MCF 10A (cell line): ENCODE results near the gene ARHGAP25. TPM values are rescaled to one million over a fixed set of nuclear protein-coding genes. Genes with fewer than 3 reads are reported as not detected.

Experiments
- BruUV-seq: library from RNA; stranded (reverse); fragments of 400-500 nt; replicated peaks from 2 replicates; lab custom pipeline; 2021; lab: Mats Ljungman, UMichigan
- CTCF ChIA-PET: fragments of 300-600 bp; sonication (Branson Sonifier 250); formaldehyde crosslinking; extraction: SDS; loops from one replicate; lab custom pipeline; 2021; ENCODE audit warnings: antibody characterized with exemption, inconsistent platforms; lab: Yijun Ruan, JAX
- POLR2A ChIA-PET: fragments of 300-600, 350-650 bp; sonication (Branson Sonifier 250); formaldehyde crosslinking; extraction: SDS; loops from one replicate; lab custom pipeline; 2020; ENCODE audit warnings: antibody characterized with exemption, inconsistent platforms; lab: Yijun Ruan, JAX
- DNase-seq: peaks from one replicate; pipeline ENCODE4 v3.0.0-alpha.2; 2018; ENCODE audit not compliant: unreplicated experiment
- H3K27ac Mint-ChIP-seq: one replicate; pipeline ENCODE4 v1.8.0; 2022; ENCODE audit warnings: mild to moderate bottlenecking, low read depth, mixed read lengths; ENCODE audit not compliant: unreplicated experiment
- H3K27me3 Mint-ChIP-seq: one replicate; pipeline ENCODE4 v1.8.0; 2022; ENCODE audit warnings: mixed read lengths; ENCODE audit not compliant: insufficient read depth, unreplicated experiment
- H3K36me3 Mint-ChIP-seq: one replicate; pipeline ENCODE4 v1.8.0; 2022; ENCODE audit warnings: mild to moderate bottlenecking, moderate library complexity, mixed read lengths; ENCODE audit not compliant: insufficient read depth, unreplicated experiment
- H3K4me1 Mint-ChIP-seq: one replicate; pipeline ENCODE4 v1.8.0; 2022; ENCODE audit warnings: mixed read lengths; ENCODE audit not compliant: insufficient read depth, unreplicated experiment
- H3K4me3 Mint-ChIP-seq: one replicate; pipeline ENCODE4 v1.8.0; 2022; ENCODE audit warnings: mild to moderate bottlenecking, moderate library complexity, mixed read lengths; ENCODE audit not compliant: unreplicated experiment
- H3K9me3 Mint-ChIP-seq: one replicate; pipeline ENCODE4 v1.8.0; 2022; ENCODE audit warnings: mixed read lengths; ENCODE audit not compliant: unreplicated experiment
- CTCF ChIP-seq: fragments of 200-600 bp; IDR thresholded peaks from one replicate; pipeline ENCODE4 v1.8.0; 2022; ENCODE audit warnings: antibody characterized with exemption, mild to moderate bottlenecking; ENCODE audit not compliant: unreplicated experiment
- intact Hi-C: fragments of 100-400 bp; cut with micrococcal nuclease; formaldehyde crosslinking; loops from 2 replicates; pipeline ENCODE4 v1.14.1; 2022
- total RNA-seq: library from RNA; stranded (reverse); gene quantifications from 2 replicates; pipeline ENCODE4 v1.2.3, GENCODE V29; 2022

The ARHGAP25 gene
- total RNA-seq, 1 experiment from 2014 or later = 0.93 TPM

- Mint-ChIP-seq H3K36me3 (no peaks in the 10 kb centered on the region), H3K4me3 (no peak overlapping the region), H3K9me3 (no peaks in the 10 kb centered on the region), H3K4me1 (no peaks in the 10 kb centered on the region), H3K27ac (no peak overlapping the region), H3K27me3 (no peaks in the 10 kb centered on the region)
- no peak for TF ChIP-seq CTCF
- intact Hi-C loops = no loop called here
- ChIA-PET CTCF (interaction anchor here (1.2 kb wide), 1 partner anchor 19 kb away, joined by 5 read pairs; no protein-coding TSS in a partner anchor), POLR2A (no interaction called here)
- no peak for DNase-seq
- no TSS peak for BruUV-seq
Observed at GRCh38 chr2:68689553-68690537, 44.8 kb upstream of the ARHGAP25 start.

GRCh38 chr2:68690851-68691250, 43.8 kb upstream of the ARHGAP25 start:
- no peaks in the 10 kb centered on the region for H3K27me3 Mint-ChIP-seq
- BruUV-seq = no TSS peak
- intact Hi-C loops = no loop called here
- POLR2A ChIA-PET = no interaction called here
- CTCF ChIA-PET = interaction anchor here (1.0 to 1.2 kb wide), 2 partner anchors 18 to 25 kb away, joined by 3 to 5 read pairs; no protein-coding TSS in a partner anchor
- no peaks in the 10 kb centered on the region for H3K4me1 Mint-ChIP-seq
- H3K36me3 Mint-ChIP-seq = no peaks in the 10 kb centered on the region
- no peaks in the 10 kb centered on the region for H3K9me3 Mint-ChIP-seq
- H3K4me3 Mint-ChIP-seq = no peak overlapping the region
- DNase-seq = no peak
- no peak overlapping the region for H3K27ac Mint-ChIP-seq
- no peak for TF ChIP-seq CTCF

DNA sequence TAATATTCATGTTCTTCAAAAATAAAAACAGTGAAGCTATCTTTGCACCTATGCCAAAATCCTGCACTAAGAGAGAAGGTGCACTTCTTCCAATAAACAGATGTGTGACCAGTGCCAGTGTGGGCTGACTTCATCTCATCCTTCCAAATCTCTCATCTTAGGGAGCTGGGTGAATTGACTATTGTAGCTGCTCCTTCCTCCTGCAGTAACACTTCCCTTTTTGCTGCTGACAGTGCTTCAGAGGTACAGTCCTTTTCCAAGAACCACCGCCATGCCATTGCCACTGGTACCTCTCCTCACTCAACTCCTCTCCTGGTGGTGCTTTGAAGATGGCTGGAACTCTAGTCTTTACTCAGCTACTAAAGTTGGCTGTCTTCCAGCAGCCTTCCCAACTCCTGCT, 42.1 kb upstream of the ARHGAP25 start:
- no peak for DNase-seq
- H3K27ac Mint-ChIP-seq = no peak overlapping the region
- intact Hi-C loops = no loop called here
- ChIA-PET CTCF (interaction anchor here (1.0 to 2.7 kb wide), 2 partner anchors 16 to 59 kb away, joined by 4 to 7 read pairs; no protein-coding TSS in a partner anchor), POLR2A (no interaction called here)
- no peak for TF ChIP-seq CTCF
- no peaks in the 10 kb centered on the region for H3K36me3 Mint-ChIP-seq
- no peak overlapping the region for H3K4me3 Mint-ChIP-seq
- no peaks in the 10 kb centered on the region for H3K27me3 Mint-ChIP-seq
- H3K4me1 Mint-ChIP-seq = no peaks in the 10 kb centered on the region
- no peaks in the 10 kb centered on the region for H3K9me3 Mint-ChIP-seq
- no TSS peak for BruUV-seq

DNA sequence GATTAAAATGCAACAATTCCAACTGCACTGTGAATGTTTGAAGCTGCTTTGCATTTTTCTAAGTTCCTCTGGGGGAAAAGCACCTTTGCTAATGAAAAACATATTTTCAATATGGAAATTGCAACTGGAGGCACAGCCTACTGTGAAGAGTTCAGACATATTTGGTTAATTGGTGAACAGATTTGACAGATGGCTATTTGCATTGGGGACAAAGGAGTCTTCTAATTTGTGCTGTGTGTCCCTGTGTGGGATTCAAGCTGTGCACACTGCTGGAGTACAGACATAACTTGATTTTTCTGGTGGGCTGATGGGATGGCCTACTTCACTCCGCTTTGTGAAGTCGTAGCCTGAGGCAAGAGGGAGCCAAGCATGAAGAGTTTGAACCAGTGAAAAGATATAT, 40.7 kb upstream of the ARHGAP25 start:
- no peaks in the 10 kb centered on the region for H3K9me3 Mint-ChIP-seq
- no peaks in the 10 kb centered on the region for H3K4me1 Mint-ChIP-seq
- intact Hi-C loops = no loop called here
- ChIA-PET CTCF (interaction anchor here (0.6 to 2.7 kb wide), 3 partner anchors 15 to 235 kb away, joined by 3 to 7 read pairs (median 4); no protein-coding TSS in a partner anchor), POLR2A (no interaction called here)
- TF ChIP-seq CTCF = no peak
- no peaks in the 10 kb centered on the region for H3K27me3 Mint-ChIP-seq
- H3K4me3 Mint-ChIP-seq = no peak overlapping the region
- no TSS peak for BruUV-seq
- H3K27ac Mint-ChIP-seq = no peak overlapping the region
- no peak for DNase-seq
- no peaks in the 10 kb centered on the region for H3K36me3 Mint-ChIP-seq
